K562 (cell line): ENCODE measurements around the gene TARM1.
"Not testable (repeated sequence)": the region's sequence is repeated elsewhere in the genome, so short reads cannot be mapped to it uniquely, and the experiment has no call there.

Experiments
- BACH1 ChIP-seq: fragments of 200-800 bp; sonication (Bioruptor generic); IDR thresholded peaks from 2 replicates; pipeline ENCODE4 v1.6.1; 2016; ENCODE audit warnings: missing genetic modification characterization, missing compliant biosample characterization
- FOXM1 ChIP-seq, 2 experiments: fragments of 450-650 bp in 1 of 2; sonication (generic) in 1 of 2; formaldehyde crosslinking in 1 of 2; IDR thresholded peaks; 2 replicates each; pipeline versions ENCODE4 v1.6.1 to v1.9.0; 2017 to 2022; ENCODE audit warnings: low read depth in 2 of 2, mild to moderate bottlenecking in 2 of 2, missing genetic modification reagents in 1 of 2, moderate library complexity in 1 of 2
- HIVEP1 ChIP-seq: fragments of 250-450 bp; sonication (Bioruptor Pico); IDR thresholded peaks from 2 replicates; pipeline ENCODE4 v1.4.0; 2020; ENCODE audit warnings: mild to moderate bottlenecking
- ZFP30 ChIP-seq: fragments of 250-450 bp; sonication (Bioruptor Pico); IDR thresholded peaks from 2 replicates; pipeline ENCODE4 v1.8.0; 2022; ENCODE audit warnings: moderate library complexity, mild to moderate bottlenecking, inconsistent platforms, borderline replicate concordance
- ZFX ChIP-seq: sonication (generic); formaldehyde crosslinking; IDR thresholded peaks from 2 replicates; pipeline ENCODE4 v1.8.0; 2022; ENCODE audit warnings: mild to moderate bottlenecking, missing genetic modification reagents, moderate library complexity
- TF ChIP-seq, protein P1 (sequence below): fragments of 150-350 bp; conservative IDR thresholded peaks from 2 replicates; pipeline ENCODE4 v1.6.1; 2014; ENCODE audit warnings: low read length
- TF ChIP-seq, protein P2 (sequence below): sonication (generic); formaldehyde crosslinking; IDR thresholded peaks from 2 replicates; pipeline ENCODE4 v1.9.0; 2022; ENCODE audit warnings: mild to moderate bottlenecking, missing genetic modification reagents
- TF ChIP-seq, protein P3 (sequence below): sonication (generic); formaldehyde crosslinking; IDR thresholded peaks from 2 replicates; pipeline ENCODE4 v1.9.0; 2022; ENCODE audit warnings: mild to moderate bottlenecking, missing genetic modification reagents

DNA sequence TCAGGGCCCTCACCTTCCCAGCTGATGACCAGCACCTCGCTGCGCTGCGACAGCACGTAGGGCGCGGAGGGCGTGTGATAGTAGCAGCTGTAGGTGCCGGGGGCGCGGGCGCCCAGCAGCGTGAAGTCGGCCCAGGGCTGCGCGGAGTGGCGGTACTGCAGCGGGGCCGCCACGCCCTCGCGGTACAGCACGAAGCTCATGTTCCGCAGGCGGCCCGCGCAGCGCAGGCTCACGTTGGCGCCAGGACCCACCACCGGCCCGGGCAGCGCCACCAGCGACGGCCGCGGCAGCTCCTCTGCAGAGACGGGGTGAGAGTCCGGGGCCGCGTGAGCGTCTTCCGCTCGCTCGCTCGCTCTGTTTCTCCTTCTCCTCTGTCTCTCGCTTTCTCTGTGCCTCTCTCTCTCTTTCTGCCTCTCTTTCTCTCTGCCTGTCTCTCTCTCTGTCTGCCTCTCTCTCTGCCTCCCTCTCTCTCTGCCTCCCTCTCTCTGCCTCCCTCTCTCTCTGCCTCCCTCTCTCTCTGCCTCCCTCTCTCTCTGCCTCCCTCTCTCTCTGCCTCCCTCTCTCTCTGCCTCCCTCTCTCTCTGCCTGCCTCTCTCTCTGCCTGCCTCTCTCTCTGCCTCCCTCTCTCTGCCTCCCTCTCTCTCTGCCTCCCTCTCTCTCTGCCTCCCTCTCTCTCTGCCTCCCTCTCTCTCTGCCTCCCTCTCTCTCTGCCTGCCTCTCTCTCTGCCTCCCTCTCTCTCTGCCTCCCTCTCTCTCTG lies 14.9 kb upstream of the TARM1 start:
- TF ChIP-seq, protein P1, sequence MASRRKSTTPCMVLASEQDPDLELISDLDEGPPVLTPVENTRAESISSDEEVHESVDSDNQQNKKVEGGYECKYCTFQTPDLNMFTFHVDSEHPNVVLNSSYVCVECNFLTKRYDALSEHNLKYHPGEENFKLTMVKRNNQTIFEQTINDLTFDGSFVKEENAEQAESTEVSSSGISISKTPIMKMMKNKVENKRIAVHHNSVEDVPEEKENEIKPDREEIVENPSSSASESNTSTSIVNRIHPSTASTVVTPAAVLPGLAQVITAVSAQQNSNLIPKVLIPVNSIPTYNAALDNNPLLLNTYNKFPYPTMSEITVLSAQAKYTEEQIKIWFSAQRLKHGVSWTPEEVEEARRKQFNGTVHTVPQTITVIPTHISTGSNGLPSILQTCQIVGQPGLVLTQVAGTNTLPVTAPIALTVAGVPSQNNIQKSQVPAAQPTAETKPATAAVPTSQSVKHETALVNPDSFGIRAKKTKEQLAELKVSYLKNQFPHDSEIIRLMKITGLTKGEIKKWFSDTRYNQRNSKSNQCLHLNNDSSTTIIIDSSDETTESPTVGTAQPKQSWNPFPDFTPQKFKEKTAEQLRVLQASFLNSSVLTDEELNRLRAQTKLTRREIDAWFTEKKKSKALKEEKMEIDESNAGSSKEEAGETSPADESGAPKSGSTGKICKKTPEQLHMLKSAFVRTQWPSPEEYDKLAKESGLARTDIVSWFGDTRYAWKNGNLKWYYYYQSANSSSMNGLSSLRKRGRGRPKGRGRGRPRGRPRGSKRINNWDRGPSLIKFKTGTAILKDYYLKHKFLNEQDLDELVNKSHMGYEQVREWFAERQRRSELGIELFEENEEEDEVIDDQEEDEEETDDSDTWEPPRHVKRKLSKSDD: not testable (repeated sequence)
- TF ChIP-seq FOXM1 (IDR thresholded peaks at IDR 0.05; ENCODE audit: low read depth); ZFP30 (CRISPR knock-in tag); HIVEP1; BACH1 (tag): not testable (repeated sequence)
- TF ChIP-seq FOXM1 (CRISPR knock-in tag; IDR thresholded peaks at IDR 0.05; ENCODE audit: low read depth) (peak; percentile 96), ZFX (CRISPR knock-in tag) (peak; percentile 81)
- TF ChIP-seq, protein P2, sequence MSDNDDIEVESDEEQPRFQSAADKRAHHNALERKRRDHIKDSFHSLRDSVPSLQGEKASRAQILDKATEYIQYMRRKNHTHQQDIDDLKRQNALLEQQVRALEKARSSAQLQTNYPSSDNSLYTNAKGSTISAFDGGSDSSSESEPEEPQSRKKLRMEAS (CRISPR knock-in tag): peak; percentile 98
- TF ChIP-seq, protein P3, sequence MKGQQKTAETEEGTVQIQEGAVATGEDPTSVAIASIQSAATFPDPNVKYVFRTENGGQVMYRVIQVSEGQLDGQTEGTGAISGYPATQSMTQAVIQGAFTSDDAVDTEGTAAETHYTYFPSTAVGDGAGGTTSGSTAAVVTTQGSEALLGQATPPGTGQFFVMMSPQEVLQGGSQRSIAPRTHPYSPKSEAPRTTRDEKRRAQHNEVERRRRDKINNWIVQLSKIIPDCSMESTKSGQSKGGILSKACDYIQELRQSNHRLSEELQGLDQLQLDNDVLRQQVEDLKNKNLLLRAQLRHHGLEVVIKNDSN (CRISPR knock-in tag): not testable (repeated sequence)
